ENCODE data around the gene FBXO38.

DNA sequence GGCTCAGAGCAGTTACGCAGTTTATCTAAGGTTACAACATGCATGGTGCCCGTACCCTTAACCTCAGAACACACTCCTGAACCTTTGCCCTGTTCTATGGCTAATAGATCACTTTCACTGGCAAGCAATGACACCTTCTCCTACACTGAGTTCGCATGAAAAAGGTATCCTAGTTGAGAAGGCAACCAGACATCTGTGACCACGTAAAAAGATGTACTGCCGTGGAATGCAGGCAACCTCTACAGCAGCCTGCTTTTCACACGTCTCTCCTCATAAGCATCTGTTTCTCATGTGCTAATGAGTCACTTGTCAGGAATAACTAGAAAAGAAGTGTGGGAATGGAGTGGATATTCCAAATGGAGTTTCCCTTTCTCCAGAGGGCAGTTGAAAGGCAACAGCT lies 71.4 kb downstream of the FBXO38 start:
- TF ChIP-seq, protein P1, sequence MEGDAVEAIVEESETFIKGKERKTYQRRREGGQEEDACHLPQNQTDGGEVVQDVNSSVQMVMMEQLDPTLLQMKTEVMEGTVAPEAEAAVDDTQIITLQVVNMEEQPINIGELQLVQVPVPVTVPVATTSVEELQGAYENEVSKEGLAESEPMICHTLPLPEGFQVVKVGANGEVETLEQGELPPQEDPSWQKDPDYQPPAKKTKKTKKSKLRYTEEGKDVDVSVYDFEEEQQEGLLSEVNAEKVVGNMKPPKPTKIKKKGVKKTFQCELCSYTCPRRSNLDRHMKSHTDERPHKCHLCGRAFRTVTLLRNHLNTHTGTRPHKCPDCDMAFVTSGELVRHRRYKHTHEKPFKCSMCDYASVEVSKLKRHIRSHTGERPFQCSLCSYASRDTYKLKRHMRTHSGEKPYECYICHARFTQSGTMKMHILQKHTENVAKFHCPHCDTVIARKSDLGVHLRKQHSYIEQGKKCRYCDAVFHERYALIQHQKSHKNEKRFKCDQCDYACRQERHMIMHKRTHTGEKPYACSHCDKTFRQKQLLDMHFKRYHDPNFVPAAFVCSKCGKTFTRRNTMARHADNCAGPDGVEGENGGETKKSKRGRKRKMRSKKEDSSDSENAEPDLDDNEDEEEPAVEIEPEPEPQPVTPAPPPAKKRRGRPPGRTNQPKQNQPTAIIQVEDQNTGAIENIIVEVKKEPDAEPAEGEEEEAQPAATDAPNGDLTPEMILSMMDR (IDR thresholded peaks at IDR 0.05; ENCODE audit: low read depth, low read length): no peak
- TF ChIP-seq POLR2A (IDR thresholded peaks at IDR 0.05; ENCODE audit: extremely low read depth, insufficient read length) (no peak), MYC (IDR thresholded peaks at IDR 0.05; ENCODE audit: low read depth, low read length) (no peak)
- TF ChIP-seq, protein P2, sequence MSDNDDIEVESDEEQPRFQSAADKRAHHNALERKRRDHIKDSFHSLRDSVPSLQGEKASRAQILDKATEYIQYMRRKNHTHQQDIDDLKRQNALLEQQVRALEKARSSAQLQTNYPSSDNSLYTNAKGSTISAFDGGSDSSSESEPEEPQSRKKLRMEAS (IDR thresholded peaks at IDR 0.05; ENCODE audit: low read depth, low read length): no peak
